CD4-positive, alpha-beta T cell treated with Interleukin-17A for 1 hour (primary cell): ENCODE measurements around the gene OR12D1.

Experiments used
- DNase-seq: peaks from one replicate; pipeline ENCODE4 v3.0.0-alpha.2; 2020

The OR12D1 gene

DNA sequence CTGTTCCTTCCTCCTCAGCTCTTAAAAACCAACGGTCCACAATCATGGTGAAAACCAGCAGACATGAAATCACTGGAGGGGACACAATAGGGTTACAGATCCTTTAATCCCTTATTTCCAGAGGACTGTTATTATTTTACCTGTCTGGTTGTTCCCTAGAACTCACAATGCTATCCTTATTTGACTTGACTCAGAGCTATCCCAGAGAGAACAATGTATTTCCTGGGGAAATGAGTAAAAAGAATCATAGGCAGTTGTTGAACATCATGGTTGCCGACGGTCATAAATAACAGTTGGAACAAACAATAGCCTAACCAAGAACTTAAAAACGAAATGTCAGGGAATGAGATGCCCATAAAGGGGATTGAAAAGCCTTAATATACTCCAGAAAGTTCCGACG is 51.5 kb downstream of the OR12D1 start:
- DNase-seq = no peak
